ENCODE results near the gene ZDHHC12.

Gene ZDHHC12

GRCh38 chr9:128718047-128718446, 5.9 kb downstream of the ZDHHC12 start:
- Histone ChIP-seq H3K4me1 (ENCODE audit: control extremely low read depth in 1 of 4, control insufficient read depth in 4 of 4, insufficient read depth in 4 of 4, low read length in 3 of 4) (peaks cover 0 to 10% (median 5%) of the 10 kb centered on the region in 4 experiments), H3K4me3 (ENCODE audit: control insufficient read depth in 1 of 7, extremely low read depth in 1 of 7, insufficient read depth in 4 of 7, low read depth in 2 of 7, low read length in 6 of 7) (no peak overlapping the region), H3K36me3 (ENCODE audit: control insufficient read depth in 4 of 4, insufficient read depth in 4 of 4, low read length in 3 of 4) (peaks cover 0 to 62% (median 42%) of the 10 kb centered on the region in 4 experiments), H3K9me3 (ENCODE audit: control extremely low read depth in 1 of 5, control insufficient read depth in 4 of 5, insufficient read depth in 2 of 5, low read depth in 1 of 5, low read length in 4 of 5) (no peaks in the 10 kb centered on the region), H3K27me3 (replicated peaks in 2 of 5; ENCODE audit: control insufficient read depth in 4 of 5, insufficient read depth in 5 of 5, low read length in 4 of 5) (no peaks in the 10 kb centered on the region), H3K27ac (ENCODE audit: insufficient read depth in 1 of 2, low read depth in 1 of 2, low read length in 2 of 2, poor library complexity in 1 of 2, severe bottlenecking in 2 of 2) (no peak overlapping the region)
- ChIA-PET CTCF (no interaction called here), POLR2A (interaction anchor here (0.5 kb wide), 1 partner anchor 86 kb away, joined by 3 read pairs; no protein-coding TSS in a partner anchor)
- DNase-seq = no peak
- WGBS (ENCODE audit: insufficient coverage) = 99% methylated on average over 5 of the region's 8 CpGs

- Histone ChIP-seq H3K36me3 (ENCODE audit: control insufficient read depth in 4 of 4, insufficient read depth in 4 of 4, low read length in 3 of 4) (peaks cover 0 to 62% (median 42%) of the 10 kb centered on the region in 4 experiments), H3K4me1 (ENCODE audit: control extremely low read depth in 1 of 4, control insufficient read depth in 4 of 4, insufficient read depth in 4 of 4, low read length in 3 of 4) (no peaks in the 10 kb centered on the region), H3K4me3 (ENCODE audit: control insufficient read depth in 1 of 7, extremely low read depth in 1 of 7, insufficient read depth in 4 of 7, low read depth in 2 of 7, low read length in 6 of 7) (no peak overlapping the region), H3K27ac (ENCODE audit: insufficient read depth in 1 of 2, low read depth in 1 of 2, low read length in 2 of 2, poor library complexity in 1 of 2, severe bottlenecking in 2 of 2) (no peak overlapping the region), H3K27me3 (replicated peaks in 2 of 5; ENCODE audit: control insufficient read depth in 4 of 5, insufficient read depth in 5 of 5, low read length in 4 of 5) (no peaks in the 10 kb centered on the region), H3K9me3 (ENCODE audit: control extremely low read depth in 1 of 5, control insufficient read depth in 4 of 5, insufficient read depth in 2 of 5, low read depth in 1 of 5, low read length in 4 of 5) (no peaks in the 10 kb centered on the region)
- CTCF ChIA-PET = interaction anchor here (1.2 kb wide), 1 partner anchor 10 kb away, joined by 3 read pairs; no protein-coding TSS in a partner anchor
- no peak for DNase-seq
- POLR2A ChIA-PET = no interaction called here
- WGBS (ENCODE audit: insufficient coverage) = 100% methylated on average over 6 of the region's 7 CpGs
Measured at GRCh38 chr9:128716581-128717254, 7.2 kb downstream of the ZDHHC12 start.

GRCh38 chr9:128715436-128715750, 8.5 kb downstream of the ZDHHC12 start:
- Histone ChIP-seq H3K36me3 (ENCODE audit: control insufficient read depth in 4 of 4, insufficient read depth in 4 of 4, low read length in 3 of 4) (peaks cover 0 to 49% (median 34%) of the 10 kb centered on the region in 4 experiments), H3K27ac (ENCODE audit: insufficient read depth in 1 of 2, low read depth in 1 of 2, low read length in 2 of 2, poor library complexity in 1 of 2, severe bottlenecking in 2 of 2) (no peak overlapping the region), H3K9me3 (ENCODE audit: control extremely low read depth in 1 of 5, control insufficient read depth in 4 of 5, insufficient read depth in 2 of 5, low read depth in 1 of 5, low read length in 4 of 5) (no peaks in the 10 kb centered on the region), H3K4me3 (ENCODE audit: control insufficient read depth in 1 of 7, extremely low read depth in 1 of 7, insufficient read depth in 4 of 7, low read depth in 2 of 7, low read length in 6 of 7) (no peak overlapping the region), H3K27me3 (replicated peaks in 2 of 5; ENCODE audit: control insufficient read depth in 4 of 5, insufficient read depth in 5 of 5, low read length in 4 of 5) (no peaks in the 10 kb centered on the region), H3K4me1 (ENCODE audit: control extremely low read depth in 1 of 4, control insufficient read depth in 4 of 4, insufficient read depth in 4 of 4, low read length in 3 of 4) (no peaks in the 10 kb centered on the region)
- ChIA-PET CTCF (no interaction called here), POLR2A (no interaction called here)
- no peak for DNase-seq
- WGBS (ENCODE audit: insufficient coverage) = 98% methylated on average over 6 of the region's 6 CpGs

- Histone ChIP-seq H3K27me3 (replicated peaks in 2 of 5; ENCODE audit: control insufficient read depth in 4 of 5, insufficient read depth in 5 of 5, low read length in 4 of 5) (no peaks in the 10 kb centered on the region), H3K4me3 (ENCODE audit: control insufficient read depth in 1 of 7, extremely low read depth in 1 of 7, insufficient read depth in 4 of 7, low read depth in 2 of 7, low read length in 6 of 7) (no peak overlapping the region), H3K4me1 (ENCODE audit: control extremely low read depth in 1 of 4, control insufficient read depth in 4 of 4, insufficient read depth in 4 of 4, low read length in 3 of 4) (no peaks in the 10 kb centered on the region), H3K27ac (ENCODE audit: insufficient read depth in 1 of 2, low read depth in 1 of 2, low read length in 2 of 2, poor library complexity in 1 of 2, severe bottlenecking in 2 of 2) (no peak overlapping the region), H3K9me3 (ENCODE audit: control extremely low read depth in 1 of 5, control insufficient read depth in 4 of 5, insufficient read depth in 2 of 5, low read depth in 1 of 5, low read length in 4 of 5) (no peaks in the 10 kb centered on the region), H3K36me3 (ENCODE audit: control insufficient read depth in 4 of 4, insufficient read depth in 4 of 4, low read length in 3 of 4) (peaks cover 0 to 45% (median 31%) of the 10 kb centered on the region in 4 experiments)
- no peak for DNase-seq
- ChIA-PET CTCF (no interaction called here), POLR2A (no interaction called here)
- WGBS (ENCODE audit: insufficient coverage) = 94% methylated on average over 14 of the region's 24 CpGs
Measured at GRCh38 chr9:128714586-128715435, 9.1 kb downstream of the ZDHHC12 start.

- no peak overlapping the region for H3K4me3 ChIP-seq (ENCODE audit: control insufficient read depth in 1 of 7, extremely low read depth in 1 of 7, insufficient read depth in 4 of 7, low read depth in 2 of 7, low read length in 6 of 7)
- H3K4me1 ChIP-seq (ENCODE audit: control extremely low read depth in 1 of 4, control insufficient read depth in 4 of 4, insufficient read depth in 4 of 4, low read length in 3 of 4) = no peaks in the 10 kb centered on the region
- POLR2A ChIA-PET = no interaction called here
- peaks cover 0 to 40% (median 28%) of the 10 kb centered on the region in 4 experiments for H3K36me3 ChIP-seq (ENCODE audit: control insufficient read depth in 4 of 4, insufficient read depth in 4 of 4, low read length in 3 of 4)
- no peak overlapping the region for H3K27ac ChIP-seq (ENCODE audit: insufficient read depth in 1 of 2, low read depth in 1 of 2, low read length in 2 of 2, poor library complexity in 1 of 2, severe bottlenecking in 2 of 2)
- H3K9me3 ChIP-seq (ENCODE audit: control extremely low read depth in 1 of 5, control insufficient read depth in 4 of 5, insufficient read depth in 2 of 5, low read depth in 1 of 5, low read length in 4 of 5) = no peaks in the 10 kb centered on the region
- no peaks in the 10 kb centered on the region for H3K27me3 ChIP-seq (replicated peaks in 2 of 5; ENCODE audit: control insufficient read depth in 4 of 5, insufficient read depth in 5 of 5, low read length in 4 of 5)
- DNase-seq = no peak
- 98% methylated on average over 18 of the region's 19 CpGs for WGBS (ENCODE audit: insufficient coverage)
- CTCF ChIA-PET = interaction anchor here (1.3 kb wide), 1 partner anchor 14 kb away, joined by 3 read pairs; no protein-coding TSS in a partner anchor
Measured at GRCh38 chr9:128713941-128714573, 9.9 kb downstream of the ZDHHC12 start.

- ChIA-PET CTCF (interaction anchor here (1.3 kb wide), 1 partner anchor 13 kb away, joined by 3 read pairs; no protein-coding TSS in a partner anchor), POLR2A (no interaction called here)
- 96% methylated on average over 12 of the region's 13 CpGs for WGBS (ENCODE audit: insufficient coverage)
Measured at GRCh38 chr9:128713411-128713780, 10.5 kb downstream of the ZDHHC12 start.

More at GRCh38 chr9:128713411-128713780, 10.5 kb downstream of the ZDHHC12 start:
- Histone ChIP-seq H3K27ac (ENCODE audit: insufficient read depth in 1 of 2, low read depth in 1 of 2, low read length in 2 of 2, poor library complexity in 1 of 2, severe bottlenecking in 2 of 2) (no peak overlapping the region), H3K4me1 (ENCODE audit: control extremely low read depth in 1 of 4, control insufficient read depth in 4 of 4, insufficient read depth in 4 of 4, low read length in 3 of 4) (no peaks in the 10 kb centered on the region), H3K9me3 (ENCODE audit: control extremely low read depth in 1 of 5, control insufficient read depth in 4 of 5, insufficient read depth in 2 of 5, low read depth in 1 of 5, low read length in 4 of 5) (no peaks in the 10 kb centered on the region), H3K4me3 (ENCODE audit: control insufficient read depth in 1 of 7, extremely low read depth in 1 of 7, insufficient read depth in 4 of 7, low read depth in 2 of 7, low read length in 6 of 7) (no peak overlapping the region), H3K27me3 (replicated peaks in 2 of 5; ENCODE audit: control insufficient read depth in 4 of 5, insufficient read depth in 5 of 5, low read length in 4 of 5) (no peaks in the 10 kb centered on the region), H3K36me3 (ENCODE audit: control insufficient read depth in 4 of 4, insufficient read depth in 4 of 4, low read length in 3 of 4) (peaks cover 0 to 38% (median 28%) of the 10 kb centered on the region in 4 experiments)
- no peak for DNase-seq

Measured in common myeloid progenitor, CD34-positive (primary cell).